Aorta (tissue), 5 donors: ENCODE data around the gene TBC1D7. TPM values are rescaled to one million over a fixed set of nuclear protein-coding genes. Genes with fewer than 3 reads are reported as not detected.

Experiments
- ATAC-seq: fragments of 200-7000 bp; cut with Tn5 transposase; one replicate; pipeline ENCODE4 v1.9.1; 2022; ENCODE audit warnings: moderate library complexity; ENCODE audit not compliant: low FRiP score
- DNase-seq, 2 donors: peaks; one replicate each; pipeline ENCODE4 v3.0.0-alpha.2; 2020
- H3K27ac ChIP-seq, 2 donors: one replicate each; pipeline ENCODE4 v1.5.1; 2013; ENCODE audit warnings: low read length in 2 of 2, mild to moderate bottlenecking in 2 of 2, moderate library complexity in 2 of 2, control low read depth in 1 of 2, inconsistent platforms in 1 of 2, low read depth in 1 of 2
- H3K27me3 ChIP-seq, 2 donors: one replicate each; pipeline ENCODE4 v1.6.1; 2013; ENCODE audit warnings: control low read depth in 1 of 2, low read length in 1 of 2, mild to moderate bottlenecking in 1 of 2, moderate library complexity in 1 of 2; ENCODE audit not compliant: insufficient read depth in 2 of 2, control insufficient read depth in 1 of 2
- H3K36me3 ChIP-seq, 2 donors: one replicate each; pipeline ENCODE4 v1.6.1; 2013; ENCODE audit warnings: control low read depth in 1 of 2, low read length in 1 of 2, mild to moderate bottlenecking in 1 of 2; ENCODE audit not compliant: insufficient read depth in 2 of 2, control insufficient read depth in 1 of 2
- H3K4me1 ChIP-seq, 2 donors: one replicate each; pipeline ENCODE4 v1.6.1; 2013; ENCODE audit warnings: low read length in 2 of 2, control low read depth in 1 of 2, mild to moderate bottlenecking in 1 of 2, moderate library complexity in 1 of 2; ENCODE audit not compliant: insufficient read depth in 2 of 2, control insufficient read depth in 1 of 2
- H3K4me3 ChIP-seq, 2 donors: one replicate each; pipeline ENCODE4 v1.5.1; 2013; ENCODE audit warnings: low read length in 2 of 2, control low read depth in 1 of 2, mild to moderate bottlenecking in 1 of 2
- H3K9me3 ChIP-seq: one replicate; pipeline ENCODE4 v1.6.1; 2013; ENCODE audit warnings: mild to moderate bottlenecking, low read length; ENCODE audit not compliant: control insufficient read depth
- WGBS, 2 donors: extraction: QIAGEN DNeasy Blood & Tissue Kit; methylation state at CpG; one replicate each; pipeline ENCODE4 v1.1.7; 2013; 5-methylcytosine and 5-hydroxymethylcytosine counted together
- intact Hi-C, 2 donors: fragments of 100-400 bp; cut with DNase I; formaldehyde crosslinking; loops; one replicate each; pipeline versions ENCODE4 v1.14.2 to v1.15.0; 2022
- polyA plus RNA-seq, 2 donors: library from polyadenylated mRNA; stranded (reverse); fragments of 200-250 nt; gene quantifications; one replicate each; pipeline ENCODE4 v1.2.3, GENCODE V29; 2013
- total RNA-seq, 2 donors: library from RNA; stranded (reverse); fragmentation: NEBNext Ultra II Directional; extraction: Animal tissue kit (Norgen Biotek cat#: 25700); gene quantifications; one replicate each; pipeline ENCODE4 v1.2.1, GENCODE V29; 2021
- donor health status: healthy with polysubstance abuse.
- donor health status: Bipolar disorder and iron deficiency.
- donor health status: DM: no; HTN: no; CAD: no.
- donor health status: DM: no; HTN: no; CAD: no.
- donor health status: DM: yes; HTN: yes; CAD: no.

Gene TBC1D7
- total and polyA plus RNA-seq, 4 donors, result 6.0 to 11.6 (median 9.3) TPM

DNA sequence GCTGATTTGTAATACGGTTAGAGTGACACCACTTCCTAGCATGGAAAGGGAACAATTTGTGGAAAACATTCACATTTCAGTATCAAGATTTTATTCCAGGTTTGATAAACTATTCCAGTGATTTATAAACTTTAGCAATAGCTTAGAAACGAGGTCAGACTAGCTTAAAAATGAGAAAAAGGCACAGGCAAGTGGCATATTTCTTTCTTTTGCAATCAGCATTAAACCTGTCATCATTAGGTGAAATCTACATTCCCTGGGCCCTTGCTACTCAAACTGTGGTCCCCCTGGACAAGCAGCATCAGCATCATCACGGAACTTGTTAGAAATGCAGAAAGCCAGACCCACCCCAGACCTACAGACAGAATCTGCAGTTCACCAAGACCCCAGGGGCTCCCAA, 29.9 kb downstream of the TBC1D7 start:
- intact Hi-C loops, result no loop called here
- no peak for ATAC-seq
- Histone ChIP-seq H3K27ac (no peak overlapping the region), H3K36me3 (no peaks in the 10 kb centered on the region), H3K9me3 (no peaks in the 10 kb centered on the region), H3K27me3 (no peaks in the 10 kb centered on the region), H3K4me1 (no peaks in the 10 kb centered on the region), H3K4me3 (no peak overlapping the region)
- WGBS, 2 donors, result 88 to 90% methylated on average over 3 of the region's 3 CpGs
- DNase-seq, result no peak

DNA sequence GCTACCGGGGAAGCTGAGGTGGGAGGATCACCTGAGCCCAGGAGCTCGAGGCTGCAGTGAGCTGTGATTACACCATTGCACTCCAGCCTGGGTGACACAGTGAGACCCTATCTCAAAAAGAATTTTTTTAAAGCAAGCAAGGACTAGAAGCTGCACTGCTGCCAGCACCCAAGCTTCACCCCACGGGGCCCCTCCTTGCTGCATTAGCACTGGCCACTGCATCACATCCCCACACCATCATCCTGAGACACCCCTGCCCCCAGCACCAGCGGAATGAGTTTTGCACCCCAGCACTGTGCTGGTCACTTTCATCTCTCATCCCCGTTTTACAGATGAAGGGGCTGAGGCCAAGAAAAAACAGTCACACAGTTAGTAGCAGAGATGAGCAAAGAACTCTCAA, 30.9 kb downstream of the TBC1D7 start:
- Histone ChIP-seq H3K27ac (no peak overlapping the region), H3K9me3 (no peaks in the 10 kb centered on the region), H3K4me3 (no peak overlapping the region), H3K27me3 (no peaks in the 10 kb centered on the region), H3K36me3 (no peaks in the 10 kb centered on the region), H3K4me1 (no peaks in the 10 kb centered on the region)
- DNase-seq (no peak), ATAC-seq (no peak)
- WGBS, 2 donors, result 94% methylated on average over 5 of the region's 5 CpGs
- intact Hi-C loops, result no loop called here

DNA sequence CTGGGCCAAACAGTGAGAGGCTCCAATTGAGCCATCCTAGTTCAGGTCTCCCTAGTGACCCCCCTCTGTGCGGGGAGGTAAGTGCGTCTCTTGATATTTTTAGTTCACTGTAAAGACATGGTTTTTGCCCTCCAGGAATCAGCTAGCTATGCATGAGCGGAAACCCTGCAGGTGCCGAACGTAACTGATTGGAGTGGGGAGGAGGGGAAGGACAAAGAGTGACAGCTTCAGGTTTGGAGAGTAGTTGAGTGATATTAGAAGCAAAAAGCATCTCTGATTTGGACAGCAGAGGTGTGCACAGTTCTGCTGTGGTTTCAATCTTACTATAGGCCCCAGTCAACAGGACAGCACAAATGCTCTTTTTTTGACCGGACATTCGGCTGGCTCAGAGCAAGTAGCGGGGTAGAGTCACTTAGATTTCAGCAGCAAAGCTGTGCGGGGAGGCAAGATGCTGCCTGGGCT, 31.8 kb downstream of the TBC1D7 start:
- Histone ChIP-seq H3K36me3 (no peaks in the 10 kb centered on the region), H3K9me3 (no peaks in the 10 kb centered on the region), H3K27ac (no peak overlapping the region), H3K4me1 (no peaks in the 10 kb centered on the region), H3K4me3 (no peak overlapping the region), H3K27me3 (no peaks in the 10 kb centered on the region)
- no peak for ATAC-seq
- intact Hi-C loops, result no loop called here
- no peak for DNase-seq
- 91 to 93% methylated on average over 9 of the region's 9 CpGs for WGBS, 2 donors

DNA sequence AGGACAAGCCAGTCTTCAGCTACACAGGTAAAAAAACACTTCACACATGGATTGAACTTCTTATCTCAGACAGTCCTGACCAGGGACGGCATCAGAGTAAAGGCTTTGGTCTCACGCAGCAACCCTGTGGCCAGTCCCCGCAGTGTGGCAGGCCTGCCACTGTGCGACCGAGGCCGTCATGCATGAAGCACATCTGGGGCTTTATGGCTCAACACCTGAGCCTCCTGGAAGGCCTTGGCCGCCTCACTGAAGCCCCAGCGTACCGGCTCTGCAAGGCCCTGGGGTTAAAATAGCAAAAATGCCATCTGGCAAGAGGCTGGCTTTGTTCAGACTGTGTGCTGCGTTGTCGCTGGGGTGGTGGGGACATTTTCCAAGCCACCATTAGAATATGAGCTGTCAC, 32.8 kb downstream of the TBC1D7 start:
- Histone ChIP-seq H3K36me3 (no peaks in the 10 kb centered on the region), H3K27ac (no peak overlapping the region)
- WGBS, 2 donors, result 88 to 93% methylated on average over 11 of the region's 11 CpGs

DNA sequence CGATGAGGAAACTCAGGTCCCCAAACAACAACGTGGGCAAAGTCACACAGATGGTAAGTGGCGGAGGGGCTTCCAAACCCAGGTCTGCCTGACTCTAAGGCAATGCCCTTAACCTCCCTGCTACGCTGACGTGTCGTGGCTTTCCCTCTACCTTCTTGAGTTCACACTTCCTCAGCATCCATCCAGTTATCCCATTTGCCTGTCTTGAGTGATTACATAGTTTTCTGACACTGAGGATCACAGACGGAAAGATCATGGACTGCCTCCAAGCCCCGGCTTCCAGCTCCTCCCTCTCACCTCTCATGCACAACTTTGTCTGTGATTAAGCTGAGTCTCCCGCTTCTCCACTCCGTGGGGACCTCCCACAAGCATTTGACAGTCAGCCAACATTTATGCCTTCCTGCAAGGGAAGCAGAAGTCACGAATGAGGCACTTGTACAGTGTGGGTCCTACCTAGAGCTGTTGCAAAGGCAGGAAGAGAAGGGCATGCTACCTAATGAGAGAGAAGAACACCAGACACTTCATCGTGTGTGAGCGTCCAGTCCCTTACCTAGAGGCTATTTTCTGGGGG, 33.8 kb downstream of the TBC1D7 start:
- intact Hi-C loops, result no loop called here
- no peaks in the 10 kb centered on the region for H3K4me1 ChIP-seq
- no peak for ATAC-seq
- H3K27me3 ChIP-seq, result no peaks in the 10 kb centered on the region
- H3K4me3 ChIP-seq, result no peak overlapping the region
- 72 to 79% methylated on average over 13 of the region's 13 CpGs for WGBS, 2 donors
- no peaks in the 10 kb centered on the region for H3K9me3 ChIP-seq
- H3K36me3 ChIP-seq, result no peaks in the 10 kb centered on the region
- no peak for DNase-seq
- H3K27ac ChIP-seq, result no peak overlapping the region

More for the DNA sequence above, 32.8 kb downstream of the TBC1D7 start:
- Histone ChIP-seq H3K4me1 (no peaks in the 10 kb centered on the region), H3K4me3 (no peak overlapping the region), H3K27me3 (no peaks in the 10 kb centered on the region), H3K9me3 (no peaks in the 10 kb centered on the region)
- DNase-seq, result no peak
- intact Hi-C loops, result no loop called here
- no peak for ATAC-seq

DNA sequence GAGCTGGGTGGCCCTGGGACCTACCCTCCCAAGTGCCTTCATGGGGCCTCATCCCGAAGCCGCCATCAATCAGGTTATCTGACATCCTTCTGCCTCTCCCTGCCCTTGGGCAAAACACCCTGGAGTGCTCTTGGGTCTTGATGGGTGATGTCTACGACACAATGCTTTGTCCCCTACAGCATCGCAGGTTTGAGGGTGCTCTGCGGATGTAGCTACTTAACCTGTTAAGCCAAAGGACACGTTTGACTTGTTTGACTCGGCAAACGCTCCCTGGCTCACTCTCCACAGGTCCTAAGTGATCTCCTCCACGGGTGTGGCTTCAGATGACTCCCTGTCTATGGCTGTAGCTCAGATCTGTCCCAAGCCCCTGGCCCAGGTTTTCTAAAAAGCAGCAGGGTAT, 35.6 kb downstream of the TBC1D7 start:
- DNase-seq (no peak), ATAC-seq (no peak)
- Histone ChIP-seq H3K27me3 (no peaks in the 10 kb centered on the region), H3K27ac (no peak overlapping the region), H3K36me3 (no peaks in the 10 kb centered on the region), H3K9me3 (no peaks in the 10 kb centered on the region), H3K4me1 (peaks cover 0 to 2% of the 10 kb centered on the region in 2 donors), H3K4me3 (no peak overlapping the region)
- intact Hi-C loops, result no loop called here
- 88 to 89% methylated on average over 9 of the region's 9 CpGs for WGBS, 2 donors

DNA sequence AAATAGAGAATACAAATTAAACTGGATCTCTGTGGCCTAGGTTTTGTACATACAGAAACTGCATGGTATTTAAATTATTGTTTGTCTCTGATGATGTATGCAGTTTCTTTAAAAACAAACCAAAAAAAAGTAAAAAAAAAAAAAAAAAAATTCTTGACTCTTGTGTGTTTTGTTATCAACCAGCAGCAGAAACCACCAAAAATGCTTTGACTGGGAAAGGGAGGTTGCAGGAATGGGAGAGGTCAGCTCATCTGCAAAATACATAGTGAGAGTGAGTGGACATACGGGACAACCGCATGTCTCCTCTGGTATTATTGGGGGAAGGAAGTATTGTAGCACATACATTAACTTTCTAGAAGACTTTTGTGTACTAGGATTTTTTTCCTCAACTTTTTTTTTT, 38.0 kb downstream of the TBC1D7 start:
- peaks cover 0 to 7% of the 10 kb centered on the region in 2 donors for H3K36me3 ChIP-seq
- peaks cover 0 to 2% of the 10 kb centered on the region in 2 donors for H3K4me1 ChIP-seq
- H3K9me3 ChIP-seq, result no peaks in the 10 kb centered on the region
- no peaks in the 10 kb centered on the region for H3K27me3 ChIP-seq
- H3K27ac ChIP-seq, result no peak overlapping the region
- intact Hi-C loops, result no loop called here
- DNase-seq (no peak), ATAC-seq (no peak)
- WGBS, 2 donors, result 92 to 100% methylated on average over 2 of the region's 2 CpGs
- no peak overlapping the region for H3K4me3 ChIP-seq

DNA sequence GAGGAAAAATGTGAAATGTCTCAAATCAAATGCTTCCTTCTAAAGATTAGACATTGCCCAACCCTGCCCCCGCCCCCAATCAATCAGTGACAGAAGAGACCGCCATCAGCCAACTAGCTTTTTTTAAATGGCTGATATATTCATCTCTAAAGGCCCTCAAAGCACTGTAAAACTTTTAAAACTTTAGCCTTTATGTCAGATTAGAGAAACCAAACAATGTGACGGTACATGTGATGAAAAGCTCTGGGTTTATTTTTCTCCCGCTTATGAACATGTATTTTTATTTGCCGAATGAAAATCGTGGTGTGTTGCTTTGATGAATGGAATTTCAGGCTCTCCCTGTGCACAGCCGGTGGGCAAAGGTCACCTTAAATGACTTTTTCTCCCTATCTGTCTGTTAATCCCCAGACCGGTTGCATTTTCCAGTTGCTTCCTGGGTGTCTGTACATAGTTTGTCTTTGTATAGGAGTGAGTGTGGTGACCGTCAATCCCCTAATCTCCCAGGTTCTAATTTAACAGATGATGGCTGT, 38.5 kb downstream of the TBC1D7 start:
- Histone ChIP-seq H3K4me1 (peaks cover 0 to 2% of the 10 kb centered on the region in 2 donors), H3K36me3 (peaks cover 0 to 10% of the 10 kb centered on the region in 2 donors), H3K27ac (peak overlapping the region in 1 of 2 donors; percentile 27), H3K9me3 (no peaks in the 10 kb centered on the region), H3K4me3 (no peak overlapping the region), H3K27me3 (no peaks in the 10 kb centered on the region)
- ATAC-seq, result no peak
- intact Hi-C loops, result no loop called here
- 21 to 26% methylated on average over 9 of the region's 9 CpGs for WGBS, 2 donors
- DNase-seq, result no peak

DNA sequence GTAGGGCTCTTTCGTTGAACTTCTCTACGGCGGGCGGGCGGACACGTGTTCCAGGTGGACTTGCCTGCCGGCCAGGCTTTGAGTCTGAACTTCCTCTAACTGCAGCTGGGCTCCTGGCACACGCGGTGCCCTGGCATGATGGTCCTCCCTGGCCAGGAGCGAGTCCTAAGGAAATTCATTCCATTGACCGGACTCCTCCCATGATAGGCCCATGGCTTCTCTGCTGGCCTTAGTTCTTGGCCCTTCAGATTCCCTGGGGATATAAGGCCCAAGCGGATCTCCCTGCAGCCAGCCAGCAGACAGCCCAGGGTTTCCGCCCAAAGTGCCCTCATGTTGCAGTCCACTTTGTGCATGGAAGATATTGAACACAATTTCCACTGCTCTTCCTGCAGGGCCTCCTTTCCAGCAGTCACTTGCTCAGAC, 39.4 kb downstream of the TBC1D7 start:
- WGBS, 2 donors, result 22 to 27% methylated on average over 13 of the region's 13 CpGs
- H3K36me3 ChIP-seq, result peaks cover 3 to 11% of the 10 kb centered on the region in 2 donors
- intact Hi-C loops, result no loop called here
- DNase-seq (no peak), ATAC-seq (peak; percentile 34)
- no peaks in the 10 kb centered on the region for H3K9me3 ChIP-seq
- H3K27ac ChIP-seq, result peak overlapping the region in 1 of 2 donors; percentile 34
- H3K4me3 ChIP-seq, result no peak overlapping the region
- no peaks in the 10 kb centered on the region for H3K27me3 ChIP-seq
- H3K4me1 ChIP-seq, result peaks cover 0 to 2% of the 10 kb centered on the region in 2 donors
